Measurements from ENCODE around the gene AK4. TPM values are rescaled to one million over a fixed set of nuclear protein-coding genes. Genes with fewer than 3 reads are reported as not detected.
"Not testable (repeated sequence)": the region's sequence is repeated elsewhere in the genome, so short reads cannot be mapped to it uniquely, and the experiment has no call there.

The AK4 gene
- total and polyA plus RNA-seq, 2 experiments from 2014 or later = 61.5 to 76.1 TPM

DNA sequence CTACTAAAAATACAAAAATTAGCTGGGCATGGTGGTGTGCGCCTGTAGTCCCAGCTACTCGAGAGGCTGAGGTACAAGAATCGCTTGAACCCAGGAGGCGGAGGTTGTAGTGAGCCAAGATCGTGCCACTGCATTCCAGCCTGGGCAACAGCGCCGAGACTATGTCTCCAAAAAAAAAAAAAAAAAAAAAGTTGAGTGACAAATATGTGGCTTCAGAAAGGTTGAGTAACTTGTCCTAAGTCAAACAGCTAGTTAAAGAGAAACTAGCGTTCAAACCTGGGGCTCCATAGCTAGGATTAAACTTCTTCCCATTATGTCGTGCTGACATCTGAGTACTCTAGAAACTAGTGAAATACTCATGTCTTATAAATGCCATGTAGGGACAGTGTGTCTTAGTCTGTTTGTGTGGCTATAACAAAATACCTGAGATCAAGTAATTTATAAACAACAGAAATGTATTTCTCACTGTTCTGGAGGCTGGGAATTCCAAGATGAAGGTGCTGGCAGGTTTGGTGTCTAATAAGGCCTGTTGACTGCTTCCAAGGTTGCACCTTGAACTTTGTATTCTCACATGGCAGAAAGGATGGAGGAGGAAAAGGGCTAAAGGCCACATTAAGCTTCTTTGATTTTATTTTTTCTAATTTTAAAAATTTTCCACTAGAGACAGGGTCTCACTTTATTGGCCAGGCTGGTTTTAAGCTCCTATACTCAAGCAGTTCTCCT, 12.0 kb downstream of the AK4 start:
- TF ChIP-seq EZH2phosphoT487 (IDR thresholded peaks at IDR 0.05; ENCODE audit: low read depth, severe bottlenecking, unreplicated experiment) (no peak), EZH2 (IDR thresholded peaks at IDR 0.05; ENCODE audit: borderline replicate concordance) (no peak)
- TF ChIP-seq, protein P1, sequence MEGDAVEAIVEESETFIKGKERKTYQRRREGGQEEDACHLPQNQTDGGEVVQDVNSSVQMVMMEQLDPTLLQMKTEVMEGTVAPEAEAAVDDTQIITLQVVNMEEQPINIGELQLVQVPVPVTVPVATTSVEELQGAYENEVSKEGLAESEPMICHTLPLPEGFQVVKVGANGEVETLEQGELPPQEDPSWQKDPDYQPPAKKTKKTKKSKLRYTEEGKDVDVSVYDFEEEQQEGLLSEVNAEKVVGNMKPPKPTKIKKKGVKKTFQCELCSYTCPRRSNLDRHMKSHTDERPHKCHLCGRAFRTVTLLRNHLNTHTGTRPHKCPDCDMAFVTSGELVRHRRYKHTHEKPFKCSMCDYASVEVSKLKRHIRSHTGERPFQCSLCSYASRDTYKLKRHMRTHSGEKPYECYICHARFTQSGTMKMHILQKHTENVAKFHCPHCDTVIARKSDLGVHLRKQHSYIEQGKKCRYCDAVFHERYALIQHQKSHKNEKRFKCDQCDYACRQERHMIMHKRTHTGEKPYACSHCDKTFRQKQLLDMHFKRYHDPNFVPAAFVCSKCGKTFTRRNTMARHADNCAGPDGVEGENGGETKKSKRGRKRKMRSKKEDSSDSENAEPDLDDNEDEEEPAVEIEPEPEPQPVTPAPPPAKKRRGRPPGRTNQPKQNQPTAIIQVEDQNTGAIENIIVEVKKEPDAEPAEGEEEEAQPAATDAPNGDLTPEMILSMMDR (IDR thresholded peaks at IDR 0.05; ENCODE audit: poor library complexity) = no peak
- 82% methylated on average over 9 of the region's 9 CpGs for WGBS (ENCODE audit: low lambda C conversion rate, missing lambda C conversion rate)
- Histone ChIP-seq H4K20me1 (ENCODE audit: insufficient read depth, poor library complexity, severe bottlenecking) (no peaks in the 10 kb centered on the region), H3K27me3 (no peaks in the 10 kb centered on the region), H3K79me2 (peaks cover 79% of the 10 kb centered on the region), H3K4me1 (ENCODE audit: insufficient read depth) (peaks cover 27% of the 10 kb centered on the region), H3K36me3 (replicated peaks; ENCODE audit: insufficient read depth, low read depth) (no peaks in the 10 kb centered on the region), H3K4me3 (no peak overlapping the region), H2AFZ (no peak overlapping the region), H3K9me2 (replicated peaks; ENCODE audit: insufficient read depth) (no peaks in the 10 kb centered on the region), H3K9me3 (ENCODE audit: low read depth) (no peaks in the 10 kb centered on the region), H3K27ac (peak overlapping the region; percentile 77), H3K4me2 (peak overlapping the region; percentile 61)
- no peak for DNase-seq (ENCODE audit: low spot score)

DNA sequence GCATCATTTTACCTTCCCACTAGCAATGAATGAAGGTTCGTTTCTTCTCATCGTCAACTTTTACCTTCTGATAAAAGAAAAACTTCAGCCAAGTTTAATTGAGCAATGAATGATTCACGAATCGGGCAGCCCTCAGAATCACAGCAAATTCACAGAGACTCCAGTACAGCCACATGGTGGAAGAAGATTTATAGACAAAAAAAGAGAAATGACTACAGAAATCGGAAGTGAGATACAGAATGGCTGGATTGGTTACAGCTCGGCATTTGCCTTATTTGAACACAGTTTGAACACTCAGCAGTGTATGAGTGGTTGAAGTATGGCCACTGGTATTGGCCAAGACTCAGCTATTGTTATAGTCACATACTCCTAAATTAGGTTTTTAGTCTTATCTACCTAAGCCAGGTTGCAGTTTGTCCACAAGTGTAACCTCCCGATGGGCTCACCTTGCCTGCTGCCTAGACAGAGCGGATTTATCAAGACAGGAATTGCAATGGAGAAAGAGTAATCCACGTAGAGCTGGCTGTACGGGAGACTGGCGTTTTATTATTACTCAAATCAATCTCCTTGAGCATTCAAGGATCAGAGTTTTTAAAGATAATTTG, 15.3 kb downstream of the AK4 start:
- Histone ChIP-seq H3K9me3 (ENCODE audit: low read depth) (no peaks in the 10 kb centered on the region), H3K4me1 (ENCODE audit: insufficient read depth) (peaks cover 23% of the 10 kb centered on the region), H3K36me3 (replicated peaks; ENCODE audit: insufficient read depth, low read depth) (no peaks in the 10 kb centered on the region), H2AFZ (no peak overlapping the region), H3K27me3 (no peaks in the 10 kb centered on the region), H3K4me2 (no peak overlapping the region), H3K9me2 (replicated peaks; ENCODE audit: insufficient read depth) (no peaks in the 10 kb centered on the region), H3K79me2 (peaks cover 76% of the 10 kb centered on the region), H3K27ac (no peak overlapping the region), H3K4me3 (no peak overlapping the region), H4K20me1 (ENCODE audit: insufficient read depth, poor library complexity, severe bottlenecking) (no peaks in the 10 kb centered on the region)
- WGBS (ENCODE audit: low lambda C conversion rate, missing lambda C conversion rate) = 84% methylated on average over 11 of the region's 11 CpGs
- no peak for DNase-seq (ENCODE audit: low spot score)
- no peak for TF ChIP-seq EZH2 (IDR thresholded peaks at IDR 0.05; ENCODE audit: borderline replicate concordance)
- no peak for TF ChIP-seq EZH2phosphoT487 (IDR thresholded peaks at IDR 0.05; ENCODE audit: low read depth, severe bottlenecking, unreplicated experiment)
- TF ChIP-seq, protein P1 (IDR thresholded peaks at IDR 0.05; ENCODE audit: poor library complexity) = no peak

DNA sequence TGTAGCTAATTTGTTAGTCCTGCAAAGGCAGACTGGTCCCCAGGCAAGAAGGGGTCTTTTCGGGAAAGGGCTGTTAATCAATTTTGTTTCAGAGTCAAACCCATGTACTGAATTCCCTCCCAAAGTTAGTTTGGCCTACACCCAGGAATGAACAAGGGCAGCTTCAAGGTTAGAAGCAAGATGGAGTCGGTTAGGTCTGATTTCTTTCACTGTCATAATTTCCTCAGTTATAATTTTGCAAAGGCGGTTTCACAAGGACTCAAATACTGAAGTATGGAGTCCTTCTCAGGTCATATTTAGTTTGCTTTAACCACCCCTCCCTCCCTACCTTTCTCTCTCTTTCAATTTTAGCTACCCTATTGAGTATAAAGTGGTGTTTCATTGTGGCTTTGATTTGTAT, 16.1 kb downstream of the AK4 start:
- H3K79me2 ChIP-seq = peaks cover 84% of the 10 kb centered on the region
- 90% methylated on average over 3 of the region's 3 CpGs for WGBS (ENCODE audit: low lambda C conversion rate, missing lambda C conversion rate)
- DNase-seq (ENCODE audit: low spot score) = not testable (repeated sequence)

DNA sequence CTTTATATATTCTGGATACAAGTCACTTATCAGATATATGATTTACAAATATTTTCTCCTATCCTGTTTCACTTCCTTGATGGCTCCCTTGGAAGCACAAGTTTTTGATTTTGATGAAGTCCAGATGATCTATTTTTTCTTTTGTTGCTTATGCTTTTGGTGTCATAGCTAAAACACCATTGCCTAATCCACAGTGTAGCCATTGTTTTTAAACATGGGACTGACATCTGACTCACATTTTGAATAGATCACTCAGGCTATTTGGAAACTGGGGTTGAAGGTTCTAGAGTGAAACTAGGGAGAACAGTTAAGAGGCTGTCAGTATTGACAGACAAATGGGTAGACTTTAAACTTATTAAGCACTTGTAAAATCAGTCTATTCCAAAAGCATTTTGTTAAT, 16.6 kb downstream of the AK4 start:
- H3K27me3 ChIP-seq = no peaks in the 10 kb centered on the region
- no peak overlapping the region for H3K4me2 ChIP-seq
- no peak overlapping the region for H3K4me3 ChIP-seq
- TF ChIP-seq, protein P1 (IDR thresholded peaks at IDR 0.05; ENCODE audit: poor library complexity) = no peak
- TF ChIP-seq EZH2phosphoT487 (IDR thresholded peaks at IDR 0.05; ENCODE audit: low read depth, severe bottlenecking, unreplicated experiment) (no peak), EZH2 (IDR thresholded peaks at IDR 0.05; ENCODE audit: borderline replicate concordance) (no peak)
- DNase-seq (ENCODE audit: low spot score) = no peak
- H3K27ac ChIP-seq = peak overlapping the region; percentile 50
- H3K36me3 ChIP-seq (replicated peaks; ENCODE audit: insufficient read depth, low read depth) = no peaks in the 10 kb centered on the region
- no peak overlapping the region for H2AFZ ChIP-seq
- peaks cover 15% of the 10 kb centered on the region for H3K4me1 ChIP-seq (ENCODE audit: insufficient read depth)
- no peaks in the 10 kb centered on the region for H3K9me3 ChIP-seq (ENCODE audit: low read depth)
- H3K79me2 ChIP-seq = peaks cover 90% of the 10 kb centered on the region
- H4K20me1 ChIP-seq (ENCODE audit: insufficient read depth, poor library complexity, severe bottlenecking) = no peaks in the 10 kb centered on the region
- H3K9me2 ChIP-seq (replicated peaks; ENCODE audit: insufficient read depth) = no peaks in the 10 kb centered on the region

More for the DNA sequence above, 16.1 kb downstream of the AK4 start:
- peak overlapping the region; percentile 50 for H3K27ac ChIP-seq
- H3K4me1 ChIP-seq (ENCODE audit: insufficient read depth) = peaks cover 20% of the 10 kb centered on the region
- not testable (repeated sequence) for H3K36me3 ChIP-seq (replicated peaks; ENCODE audit: insufficient read depth, low read depth); H4K20me1 ChIP-seq (ENCODE audit: insufficient read depth, poor library complexity, severe bottlenecking); H3K9me3 ChIP-seq (ENCODE audit: low read depth); H3K4me3 ChIP-seq; H3K9me2 ChIP-seq (replicated peaks; ENCODE audit: insufficient read depth); H3K27me3 ChIP-seq; H3K4me2 ChIP-seq; H2AFZ ChIP-seq
